Psoas muscle (tissue), 8 donors: ENCODE measurements around the gene HOMER2. TPM values are rescaled to one million over a fixed set of nuclear protein-coding genes. Genes with fewer than 3 reads are reported as not detected.
"Not testable (repeated sequence)": the region's sequence is repeated elsewhere in the genome, so short reads cannot be mapped to it uniquely, and the experiment has no call there.

Source experiments
- ATAC-seq, 4 donors: fragments of 200-7000 bp; cut with Tn5 transposase; one replicate each; pipeline ENCODE4 v1.9.1; 2020; ENCODE audit warnings: moderate library complexity in 3 of 4, mild to moderate bottlenecking in 2 of 4
- DNase-seq, 2 donors: peaks; one replicate each; pipeline ENCODE4 v3.0.0-alpha.2; 2020
- H3K27ac ChIP-seq: fragments of 200-600 bp; one replicate; pipeline ENCODE4 v1.8.0; 2022
- H3K27me3 ChIP-seq, 3 donors: fragments of 200-600 bp in 1 of 3; one replicate each; pipeline versions ENCODE4 v1.6.1 to v1.8.0; 2013 to 2022; ENCODE audit warnings: low read length in 2 of 3, mild to moderate bottlenecking in 2 of 3, moderate library complexity in 1 of 3; ENCODE audit not compliant: insufficient read depth in 3 of 3
- H3K36me3 ChIP-seq, 2 donors: fragments of 200-600 bp in 1 of 2; one replicate each; pipeline versions ENCODE4 v1.6.1 to v1.8.0; 2013 to 2022; ENCODE audit warnings: low read depth in 1 of 2, mild to moderate bottlenecking in 1 of 2, moderate library complexity in 1 of 2; ENCODE audit not compliant: insufficient read depth in 1 of 2
- H3K4me1 ChIP-seq: fragments of 200-600 bp; one replicate; pipeline ENCODE4 v1.8.0; 2022
- H3K4me3 ChIP-seq: fragments of 200-600 bp; one replicate; pipeline ENCODE4 v1.8.0; 2022; ENCODE audit warnings: mild to moderate bottlenecking
- H3K9me3 ChIP-seq: fragments of 200-600 bp; one replicate; pipeline ENCODE4 v1.8.0; 2022
- CTCF ChIP-seq: fragments of 200-600 bp; IDR thresholded peaks from one replicate; pipeline ENCODE4 v1.8.0; 2022; ENCODE audit warnings: antibody characterized with exemption
- WGBS, 3 donors: extraction: QIAGEN DNeasy Blood & Tissue Kit; methylation state at CpG; one replicate each; pipeline versions ENCODE4 v1.1.6 to v1.1.7; 2013; 5-methylcytosine and 5-hydroxymethylcytosine counted together
- intact Hi-C, 2 donors: fragments of 100-400 bp; cut with DNase I; formaldehyde crosslinking; loops; one replicate each; pipeline versions ENCODE4 v1.11.0 to v1.14.2; 2022
- polyA plus RNA-seq, 3 donors: library from polyadenylated mRNA; stranded (reverse); fragments of 200-250 nt; gene quantifications; one replicate each; pipeline ENCODE4 v1.2.3, GENCODE V29; 2013
- total RNA-seq, 4 donors: library from RNA; stranded (reverse); fragmentation: NEBNext Ultra II Directional in 2 of 4; extraction: Animal tissue kit (Norgen Biotek cat#: 25700) in 2 of 4; gene quantifications; one replicate each; pipeline versions ENCODE4 v1.2.1 to v1.2.4, GENCODE V29; 2021 to 2023
- donor health status: healthy with polysubstance abuse.
- donor health status: DM: no; HTN: no; CAD: no; lungs with moderate emphysema.
- donor health status: Bipolar disorder and iron deficiency.
- donor health status: healthy.
- donor health status: DM: yes; HTN: yes; CAD: no.
- donor health status: DM: no; HTN: no; CAD: no.
- donor health status: DM: no; HTN: no; CAD: no.
- donor health status: DM: yes; HTN: yes; CAD: no.

Gene HOMER2
- total and polyA plus RNA-seq, 7 donors = 27.2 to 119 (median 53.9) TPM

GRCh38 chr15:82871358-82871757 lies 81.2 kb downstream of the HOMER2 start:
- Histone ChIP-seq H3K27me3 (no peaks in the 10 kb centered on the region), H3K27ac (no peak overlapping the region), H3K9me3 (no peaks in the 10 kb centered on the region), H3K4me3 (no peak overlapping the region), H3K4me1 (peaks cover 6% of the 10 kb centered on the region), H3K36me3 (peaks cover 0 to 24% of the 10 kb centered on the region in 2 donors)
- DNase-seq = no peak
- intact Hi-C loops = no loop called here
- whole genome bisulfite sequencing, 3 donors = 77 to 87% (median 83%) methylated on average over 5 of the region's 5 CpGs
- ATAC-seq = no peak
- no peak for TF ChIP-seq CTCF

- DNase-seq (no peak), ATAC-seq (no peak)
- H3K36me3 ChIP-seq = peaks cover 0 to 24% of the 10 kb centered on the region in 2 donors
- no peak overlapping the region for H3K27ac ChIP-seq
- peaks cover 6% of the 10 kb centered on the region for H3K4me1 ChIP-seq
- 57 to 76% (median 69%) methylated on average over 7 of the region's 7 CpGs for WGBS, 3 donors
- intact Hi-C loops = no loop called here
- H3K9me3 ChIP-seq = no peaks in the 10 kb centered on the region
- TF ChIP-seq CTCF = no peak
- H3K4me3 ChIP-seq = no peak overlapping the region
- H3K27me3 ChIP-seq = no peaks in the 10 kb centered on the region
These were observed 81.7 kb downstream of the HOMER2 start for GRCh38 chr15:82870727-82871320.

GRCh38 chr15:82865981-82866380 lies 86.5 kb downstream of the HOMER2 start:
- H3K9me3 ChIP-seq, H3K4me3 ChIP-seq, H3K4me1 ChIP-seq, H3K27ac ChIP-seq, intact Hi-C loops, H3K27me3 ChIP-seq, ATAC-seq, H3K36me3 ChIP-seq: not testable (repeated sequence)
- peak in 1 of 2 donors; percentile 18 for DNase-seq
- 74 to 93% (median 86%) methylated on average over 3 of the region's 3 CpGs for WGBS, 3 donors

GRCh38 chr15:82865581-82865980 lies 86.9 kb downstream of the HOMER2 start:
- H3K9me3 ChIP-seq, H3K27ac ChIP-seq, ATAC-seq, H3K4me1 ChIP-seq, H3K27me3 ChIP-seq, H3K4me3 ChIP-seq, intact Hi-C loops, H3K36me3 ChIP-seq: not testable (repeated sequence)
- DNase-seq = peak in 1 of 2 donors; percentile 7
- 53 to 62% (median 55%) methylated on average over 4 of the region's 4 CpGs for WGBS, 3 donors

GRCh38 chr15:82864967-82865366 lies 87.6 kb downstream of the HOMER2 start:
- 77 to 87% (median 85%) methylated on average over 2 of the region's 2 CpGs for WGBS, 3 donors
- Histone ChIP-seq H3K36me3 (no peaks in the 10 kb centered on the region), H3K27me3 (no peaks in the 10 kb centered on the region), H3K4me3 (no peak overlapping the region), H3K27ac (no peak overlapping the region), H3K9me3 (no peaks in the 10 kb centered on the region), H3K4me1 (no peaks in the 10 kb centered on the region)
- no peak for TF ChIP-seq CTCF
- ATAC-seq (no peak), DNase-seq (no peak)
- intact Hi-C loops = no loop called here

GRCh38 chr15:82862886-82863285 lies 89.6 kb downstream of the HOMER2 start:
- Histone ChIP-seq H3K9me3 (no peaks in the 10 kb centered on the region), H3K27me3 (no peaks in the 10 kb centered on the region), H3K36me3 (peaks cover 0 to 14% of the 10 kb centered on the region in 2 donors), H3K4me1 (no peaks in the 10 kb centered on the region), H3K4me3 (no peak overlapping the region), H3K27ac (no peak overlapping the region)
- TF ChIP-seq CTCF = no peak
- 83 to 90% (median 83%) methylated on average over 6 of the region's 6 CpGs for WGBS, 3 donors
- no peak for ATAC-seq
- DNase-seq = no peak
- intact Hi-C loops = no loop called here
